IMR-90 (cell line): Measurements from ENCODE around the gene FCN1. TPM values are rescaled to one million over a fixed set of nuclear protein-coding genes. Genes with fewer than 3 reads are reported as not detected.

Experiments used
- ATAC-seq: fragments of 200-7000 bp; cut with Tn5 transposase; 2 replicates; pipeline ENCODE4 v1.9.1; 2020; ENCODE audit warnings: low read depth, mild to moderate bottlenecking, moderate library complexity
- BruUV-seq: library from RNA; stranded (reverse); fragments of 400-500 nt; replicated peaks from 2 replicates; lab custom pipeline; 2021; lab: Mats Ljungman, UMichigan
- CTCF ChIA-PET: fragments of 300-600 bp; formaldehyde crosslinking; extraction: SDS; loops from one replicate; lab custom pipeline; 2021; ENCODE audit warnings: antibody characterized with exemption; lab: Yijun Ruan, JAX
- POLR2A ChIA-PET: fragments of 300-600 bp; sonication (Branson Sonifier 250); formaldehyde crosslinking; loops from one replicate; lab custom pipeline; 2022; ENCODE audit warnings: antibody characterized with exemption; ENCODE audit not compliant: unreplicated experiment; lab: Charles Lee
- DNase-seq: peaks from one replicate; pipeline ENCODE4 v3.0.0; 2013
- H2AFZ ChIP-seq: replicated peaks from 2 replicates; pipeline ENCODE3; 2013; ENCODE audit warnings: low read length, mild to moderate bottlenecking; ENCODE audit not compliant: poor library complexity
- H2AK5ac ChIP-seq: 2 replicates; pipeline ENCODE4 v1.6.1; 2013; ENCODE audit warnings: low read depth, low read length, inconsistent platforms
- H2AK9ac ChIP-seq: replicated peaks from 2 replicates; pipeline ENCODE3; 2013; ENCODE audit warnings: mild to moderate bottlenecking, low read depth, low read length, moderate library complexity; ENCODE audit not compliant: poor library complexity
- H2BK120ac ChIP-seq: 2 replicates; pipeline ENCODE4 v1.6.1; 2013; ENCODE audit warnings: low read depth, low read length, inconsistent platforms
- H2BK15ac ChIP-seq: 3 replicates; pipeline ENCODE4 v1.6.1; 2013; ENCODE audit warnings: low read depth, low read length, inconsistent platforms
- H2BK20ac ChIP-seq: 2 replicates; pipeline ENCODE4 v1.6.1; 2013; ENCODE audit warnings: low read depth, mild to moderate bottlenecking, inconsistent platforms, low read length, moderate library complexity
- H2BK5ac ChIP-seq: 2 replicates; pipeline ENCODE4 v1.6.1; 2013; ENCODE audit warnings: mild to moderate bottlenecking, low read depth, low read length, inconsistent platforms; ENCODE audit not compliant: poor library complexity, severe bottlenecking
- H3K14ac ChIP-seq: replicated peaks from 2 replicates; pipeline ENCODE4 v1.6.1; 2013; ENCODE audit warnings: low read depth, low read length, inconsistent platforms
- H3K18ac ChIP-seq: 2 replicates; pipeline ENCODE4 v1.6.1; 2013; ENCODE audit warnings: low read depth, low read length, control low read depth
- H3K23ac ChIP-seq: 2 replicates; pipeline ENCODE4 v1.6.1; 2013; ENCODE audit warnings: low read depth, low read length, inconsistent platforms
- H3K27ac ChIP-seq: 2 replicates; pipeline ENCODE4 v1.5.1; 2013; ENCODE audit warnings: mild to moderate bottlenecking, control low read depth, low read length; ENCODE audit not compliant: insufficient read depth
- H3K27me3 ChIP-seq: 2 replicates; pipeline ENCODE4 v1.6.1; 2013; ENCODE audit warnings: low read length; ENCODE audit not compliant: control insufficient read depth, insufficient read depth
- H3K36me3 ChIP-seq: 2 replicates; pipeline ENCODE4 v1.6.1; 2013; ENCODE audit warnings: low read length, mixed read lengths; ENCODE audit not compliant: control insufficient read depth, insufficient read depth
- H3K4ac ChIP-seq: 2 replicates; pipeline ENCODE4 v1.6.1; 2013; ENCODE audit warnings: low read depth, low read length, inconsistent platforms
- H3K4me1 ChIP-seq: 2 replicates; pipeline ENCODE4 v1.6.1; 2013; ENCODE audit warnings: low read length, mixed read lengths; ENCODE audit not compliant: control insufficient read depth, insufficient read depth
- H3K4me2 ChIP-seq: 2 replicates; pipeline ENCODE4 v1.6.1; 2013; ENCODE audit warnings: low read depth, mild to moderate bottlenecking, control low read depth, low read length, moderate library complexity
- H3K4me3 ChIP-seq: 2 replicates; pipeline ENCODE4 v1.5.1; 2013; ENCODE audit warnings: low read depth, mild to moderate bottlenecking, control low read depth, low read length, moderate library complexity; ENCODE audit not compliant: insufficient read depth
- H3K56ac ChIP-seq: 2 replicates; pipeline ENCODE4 v1.6.1; 2013; ENCODE audit warnings: low read length, inconsistent platforms; ENCODE audit not compliant: insufficient read depth; ENCODE audit errors: extremely low read depth
- H3K79me1 ChIP-seq, 2 experiments: 2 replicates each; pipeline ENCODE4 v1.6.1; 2013; ENCODE audit warnings: low read length in 2 of 2, inconsistent platforms in 1 of 2, low read depth in 1 of 2
- H3K9ac ChIP-seq: 2 replicates; pipeline ENCODE4 v1.6.1; 2013; ENCODE audit warnings: low read depth, low read length, control low read depth
- H3K9me1 ChIP-seq: 2 replicates; pipeline ENCODE4 v1.6.1; 2013; ENCODE audit warnings: low read length, inconsistent platforms; ENCODE audit not compliant: insufficient read depth
- H3K9me3 ChIP-seq: 2 replicates; pipeline ENCODE4 v1.6.1; 2013; ENCODE audit warnings: low read length; ENCODE audit not compliant: control insufficient read depth, insufficient read depth
- H4K20me1 ChIP-seq: 2 replicates; pipeline ENCODE4 v1.6.1; 2013; ENCODE audit warnings: low read length, inconsistent platforms; ENCODE audit not compliant: insufficient read depth
- H4K5ac ChIP-seq: 2 replicates; pipeline ENCODE4 v1.6.1; 2013; ENCODE audit warnings: mild to moderate bottlenecking, low read depth, low read length, control low read depth
- H4K8ac ChIP-seq, 2 experiments: 2 replicates each; pipeline ENCODE4 v1.6.1; 2013; ENCODE audit warnings: low read depth in 2 of 2, low read length in 2 of 2, control low read depth in 1 of 2, inconsistent platforms in 1 of 2
- H4K91ac ChIP-seq: 2 replicates; pipeline ENCODE4 v1.6.1; 2013; ENCODE audit warnings: low read depth, low read length, inconsistent platforms; ENCODE audit not compliant: insufficient read depth
- BHLHE40 ChIP-seq: fragments of 150-350 bp; IDR thresholded peaks from 2 replicates; pipeline ENCODE4 v1.6.1; 2016; ENCODE audit warnings: mild to moderate bottlenecking, low read depth, low read length
- CTCF ChIP-seq: conservative IDR thresholded peaks from 2 replicates; pipeline ENCODE4 v1.5.1; 2012; ENCODE audit warnings: mild to moderate bottlenecking, low read depth, low read length, improper control_type of control experiment
- FOS ChIP-seq: fragments of 150-350 bp; IDR thresholded peaks from 2 replicates; pipeline ENCODE4 v1.6.1; 2016; ENCODE audit warnings: low read depth, low read length
- RFX5 ChIP-seq: IDR thresholded peaks from 2 replicates; pipeline ENCODE4 v1.8.0; 2012; ENCODE audit warnings: low read depth, mild to moderate bottlenecking, low read length, moderate library complexity
- USF2 ChIP-seq: fragments of 150-350 bp; IDR thresholded peaks from 2 replicates; pipeline ENCODE4 v1.6.1; 2017; ENCODE audit warnings: mild to moderate bottlenecking, antibody characterized with exemption, low read length, low read depth
- WGBS, 2 experiments: methylation state at CpG; one replicate each; pipeline versions ENCODE4 v1.1.5 to v1.1.7; 2013; ENCODE audit warnings: missing lambda C conversion rate in 2 of 2; ENCODE audit not compliant: insufficient read length in 1 of 2; ENCODE audit errors: extremely low coverage in 2 of 2; 5-methylcytosine and 5-hydroxymethylcytosine counted together
- dilution Hi-C: fragments of 300-500 bp; cut with HindIII; formaldehyde crosslinking; loops from one replicate; pipeline ENCODE4 v1.14.3; 2018; ENCODE audit warnings: low sequenced_read_pairs; ENCODE audit not compliant: unreplicated experiment
- in situ Hi-C: fragments of 300-500 bp; cut with MboI; formaldehyde crosslinking; loops from 3 replicates; pipeline ENCODE4 v1.14.3; 2019; ENCODE audit warnings: low sequenced_read_pairs, inconsistent platforms, mixed read lengths
- intact Hi-C: fragments of 100-400 bp; cut with micrococcal nuclease; formaldehyde crosslinking; loops from 2 replicates; pipeline ENCODE4 v1.10.0; 2022
- polyA plus RNA-seq, 3 experiments: library from polyadenylated mRNA; depleted of rRNA; stranded (reverse); fragments of >200 nt; gene quantifications; 2 replicates each; pipeline ENCODE4 v1.2.3, GENCODE V29; 2012; ENCODE audit warnings: low replicate concordance in 1 of 3
- total RNA-seq: library from RNA; depleted of rRNA; stranded (reverse); fragments of >200 nt; gene quantifications from 2 replicates; pipeline ENCODE4 v1.2.3, GENCODE V29; 2012

Gene FCN1
- total and polyA plus RNA-seq, 2 of the 4 experiments (the other 2 are of a cell fraction) = not detected

- dilution Hi-C loops (no loop called here), in situ Hi-C loops (no loop called here), intact Hi-C loops (no loop called here)
- H3K27me3 ChIP-seq = peaks cover 58% of the 10 kb centered on the region
- H2AK9ac ChIP-seq = no peak overlapping the region
- CTCF ChIA-PET = no interaction called here
- H3K56ac ChIP-seq = no peak overlapping the region
- TF ChIP-seq FOS (no peak), BHLHE40 (no peak), CTCF (no peak), RFX5 (no peak), USF2 (no peak)
- no peaks in the 10 kb centered on the region for H3K4me1 ChIP-seq
- H2BK15ac ChIP-seq = no peak overlapping the region
- no peak overlapping the region for H2AK5ac ChIP-seq
- no peak overlapping the region for H3K9ac ChIP-seq
- H3K27ac ChIP-seq = no peak overlapping the region
- H3K9me1 ChIP-seq = no peaks in the 10 kb centered on the region
- no peak overlapping the region for H3K4me2 ChIP-seq
- H2AFZ ChIP-seq = peak overlapping the region; percentile 11
- no peak overlapping the region for H3K14ac ChIP-seq
- no peak overlapping the region for H4K91ac ChIP-seq
- BruUV-seq = no TSS peak
- H3K9me3 ChIP-seq = no peaks in the 10 kb centered on the region
- DNase-seq = no peak
- no CpG with 5 or more reads among the region's 17 CpGs for WGBS, 2 experiments
- no peak overlapping the region for H3K4ac ChIP-seq
- H2BK5ac ChIP-seq = no peak overlapping the region
- H3K36me3 ChIP-seq = no peaks in the 10 kb centered on the region
- H3K18ac ChIP-seq = no peak overlapping the region
- no peaks in the 10 kb centered on the region for H4K20me1 ChIP-seq
- H2BK120ac ChIP-seq = no peak overlapping the region
- no peak overlapping the region for H4K5ac ChIP-seq
- POLR2A ChIA-PET = no interaction called here
- no peak overlapping the region for H2BK20ac ChIP-seq
- no peak overlapping the region for H3K4me3 ChIP-seq
- H3K79me1 ChIP-seq = no peaks in the 10 kb centered on the region
- no peak overlapping the region for H4K8ac ChIP-seq
- ATAC-seq = no peak
- no peak overlapping the region for H3K23ac ChIP-seq
Measured at GRCh38 chr9:134935056-134935640, 17.4 kb upstream of the FCN1 start.
